ENCODE results near the gene LORICRIN. TPM values are rescaled to one million over a fixed set of nuclear protein-coding genes. Genes with fewer than 3 reads are reported as not detected.

LORICRIN gene
- total and polyA plus RNA-seq, 9 of the 15 experiments (the other 6 are each of a cell fraction or from before 2014, with no cell fraction given): not detected

DNA sequence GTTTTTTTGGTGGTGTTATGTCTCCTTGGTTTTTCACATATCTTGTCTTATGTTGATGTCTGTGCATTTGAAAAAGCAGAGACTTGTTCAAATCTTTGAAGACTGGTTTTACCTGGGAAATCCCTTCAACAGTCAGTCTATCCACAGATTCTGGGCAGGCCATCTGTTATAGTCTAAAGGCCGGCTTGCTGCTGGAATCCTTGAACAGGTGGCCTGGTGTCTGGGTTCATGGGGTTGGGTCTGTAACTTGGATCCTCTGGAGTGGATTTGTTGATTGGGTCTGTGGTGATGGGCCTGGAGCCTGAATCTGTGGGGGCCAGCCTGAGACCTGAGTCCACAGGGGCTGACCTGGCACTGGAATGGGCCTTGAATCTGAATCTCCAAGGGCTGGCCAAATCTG, 12.2 kb downstream of the LORICRIN start (continued):
- no peak for TF ChIP-seq CLOCK (CRISPR knock-in tag; IDR thresholded peaks at IDR 0.05; ENCODE audit: borderline replicate concordance)
- TF ChIP-seq HDAC8 (tag; IDR thresholded peaks at IDR 0.05): no peak
- TF ChIP-seq SRSF9 (IDR thresholded peaks at IDR 0.05; ENCODE audit: borderline replicate concordance, low read depth, low read length): no peak
- TF ChIP-seq BRF1 (IDR thresholded peaks at IDR 0.05; ENCODE audit: borderline replicate concordance, extremely low read depth, insufficient read length): no peak
- no peak for TF ChIP-seq RUNX1 (IDR thresholded peaks at IDR 0.05; ENCODE audit: low read depth)
- TF ChIP-seq LARP7 (IDR thresholded peaks at IDR 0.05): no peak
- no peak for TF ChIP-seq ZNF668 (CRISPR knock-in tag; IDR thresholded peaks at IDR 0.05)
- TF ChIP-seq MTF1 (CRISPR knock-in tag; IDR thresholded peaks at IDR 0.05; ENCODE audit: borderline replicate concordance): no peak
- TF ChIP-seq, protein P1, sequence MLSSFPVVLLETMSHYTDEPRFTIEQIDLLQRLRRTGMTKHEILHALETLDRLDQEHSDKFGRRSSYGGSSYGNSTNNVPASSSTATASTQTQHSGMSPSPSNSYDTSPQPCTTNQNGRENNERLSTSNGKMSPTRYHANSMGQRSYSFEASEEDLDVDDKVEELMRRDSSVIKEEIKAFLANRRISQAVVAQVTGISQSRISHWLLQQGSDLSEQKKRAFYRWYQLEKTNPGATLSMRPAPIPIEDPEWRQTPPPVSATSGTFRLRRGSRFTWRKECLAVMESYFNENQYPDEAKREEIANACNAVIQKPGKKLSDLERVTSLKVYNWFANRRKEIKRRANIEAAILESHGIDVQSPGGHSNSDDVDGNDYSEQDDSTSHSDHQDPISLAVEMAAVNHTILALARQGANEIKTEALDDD (IDR thresholded peaks at IDR 0.05): no peak
- no peak for TF ChIP-seq MCM2 (IDR thresholded peaks at IDR 0.05; ENCODE audit: low read depth)
- TF ChIP-seq TRIM28 (IDR thresholded peaks at IDR 0.05): no peak
- TF ChIP-seq HDAC1 (IDR thresholded peaks at IDR 0.05): no peak
